Cardiac fibroblast (primary cell): Measurements from ENCODE around the gene NPAS2.

Experiments used
- DNase-seq, 2 donors: peaks; one replicate each; pipeline versions ENCODE4 v3.0.0 to v3.0.0-alpha.2; 2010; ENCODE audit warnings: low read depth in 2 of 2
- H3K4me3 ChIP-seq, 2 donors: replicated peaks in 1 of 2; 1 replicate in 1 of 2; 2 replicates in 1 of 2; pipeline ENCODE4 v1.5.1; 2011; ENCODE audit warnings: low read depth in 2 of 2, low read length in 2 of 2, mild to moderate bottlenecking in 2 of 2, moderate library complexity in 1 of 2
- TF ChIP-seq, protein P1 (sequence below): IDR thresholded peaks from one replicate; pipeline ENCODE4 v1.5.1; 2011; ENCODE audit warnings: low read depth, mild to moderate bottlenecking, low read length, inconsistent platforms

NPAS2 gene

DNA sequence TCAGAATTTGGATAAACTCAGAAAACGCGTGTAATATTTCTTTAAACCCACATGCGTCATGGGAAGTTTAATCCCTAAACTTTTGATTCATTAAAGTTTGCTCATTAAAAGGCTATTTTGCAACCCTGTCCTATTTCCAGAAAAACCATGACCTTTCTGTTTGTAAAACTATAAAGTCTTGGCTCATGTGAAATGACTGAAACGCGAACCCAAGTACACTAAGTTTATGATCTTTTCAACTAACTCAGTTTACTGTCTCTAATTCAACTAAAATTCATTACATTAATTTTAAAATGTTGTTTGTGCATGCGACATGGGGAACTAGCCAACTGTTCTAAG lies 178.3 kb downstream of the NPAS2 start:
- no peak for DNase-seq
- TF ChIP-seq, protein P1, sequence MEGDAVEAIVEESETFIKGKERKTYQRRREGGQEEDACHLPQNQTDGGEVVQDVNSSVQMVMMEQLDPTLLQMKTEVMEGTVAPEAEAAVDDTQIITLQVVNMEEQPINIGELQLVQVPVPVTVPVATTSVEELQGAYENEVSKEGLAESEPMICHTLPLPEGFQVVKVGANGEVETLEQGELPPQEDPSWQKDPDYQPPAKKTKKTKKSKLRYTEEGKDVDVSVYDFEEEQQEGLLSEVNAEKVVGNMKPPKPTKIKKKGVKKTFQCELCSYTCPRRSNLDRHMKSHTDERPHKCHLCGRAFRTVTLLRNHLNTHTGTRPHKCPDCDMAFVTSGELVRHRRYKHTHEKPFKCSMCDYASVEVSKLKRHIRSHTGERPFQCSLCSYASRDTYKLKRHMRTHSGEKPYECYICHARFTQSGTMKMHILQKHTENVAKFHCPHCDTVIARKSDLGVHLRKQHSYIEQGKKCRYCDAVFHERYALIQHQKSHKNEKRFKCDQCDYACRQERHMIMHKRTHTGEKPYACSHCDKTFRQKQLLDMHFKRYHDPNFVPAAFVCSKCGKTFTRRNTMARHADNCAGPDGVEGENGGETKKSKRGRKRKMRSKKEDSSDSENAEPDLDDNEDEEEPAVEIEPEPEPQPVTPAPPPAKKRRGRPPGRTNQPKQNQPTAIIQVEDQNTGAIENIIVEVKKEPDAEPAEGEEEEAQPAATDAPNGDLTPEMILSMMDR, result no peak
- no peak overlapping the region for H3K4me3 ChIP-seq

DNA sequence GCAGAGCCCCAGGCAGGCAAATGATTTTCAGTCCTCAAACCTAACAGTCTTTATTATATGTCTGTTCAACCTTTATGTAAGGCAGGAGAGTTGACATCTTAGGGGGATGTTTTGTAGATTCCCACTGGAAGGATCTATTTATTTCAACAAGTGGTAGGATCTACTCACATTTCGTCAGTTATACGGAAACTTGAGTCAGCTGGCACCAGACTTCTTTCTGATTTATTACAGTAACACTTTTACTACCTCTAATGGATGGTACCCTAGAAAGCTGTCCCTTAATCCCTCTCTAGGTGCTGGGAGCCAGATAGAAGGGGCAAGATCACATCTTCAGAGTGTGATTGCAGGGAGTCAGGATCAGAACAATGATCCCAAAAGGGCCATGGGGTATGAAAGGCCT lies 180.1 kb downstream of the NPAS2 start:
- H3K4me3 ChIP-seq, result no peak overlapping the region
- TF ChIP-seq, protein P1, result no peak
- DNase-seq, result no peak

DNA sequence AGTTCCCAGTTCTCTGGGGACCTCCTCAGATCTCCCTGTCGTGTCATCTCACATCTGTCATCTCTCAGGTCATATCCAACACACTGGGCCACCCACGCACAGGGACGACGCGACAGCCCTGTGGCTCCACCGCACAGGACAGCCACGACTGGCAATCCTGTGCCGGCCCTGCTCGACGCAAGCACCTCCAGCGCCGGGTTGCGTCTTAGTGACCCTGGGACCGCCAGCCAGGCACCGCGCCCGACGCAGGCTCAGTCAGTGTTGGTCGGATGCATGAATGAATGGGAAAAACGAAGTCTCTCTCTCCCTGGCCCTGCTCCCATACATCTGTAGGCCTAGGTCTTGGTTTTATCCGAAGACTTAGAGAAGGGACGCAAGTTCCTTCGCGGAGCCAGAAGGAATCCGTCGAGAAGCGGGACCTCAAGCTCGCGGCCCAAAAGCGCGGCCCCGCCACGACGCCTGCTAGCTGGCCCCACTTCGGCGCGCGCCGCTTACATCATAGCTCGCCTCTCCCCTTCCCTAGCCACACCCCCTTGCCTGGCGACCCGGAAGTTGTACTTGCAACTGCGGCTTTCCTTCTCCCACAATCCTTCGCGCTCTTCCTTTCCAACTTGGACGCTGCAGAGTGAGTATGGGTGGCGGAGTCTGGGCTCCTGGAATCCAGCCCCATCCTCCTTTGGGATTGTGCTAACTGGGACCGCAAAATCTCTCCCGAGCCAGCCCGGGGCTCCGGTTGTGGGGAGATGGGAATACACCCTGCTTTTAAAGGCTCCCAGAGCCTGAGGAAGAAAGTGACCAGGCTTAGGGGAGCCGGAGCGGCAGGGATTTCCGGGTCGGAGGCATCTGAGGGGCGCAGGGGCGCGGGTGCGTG lies 182.0 kb downstream of the NPAS2 start, which contains the start of gene RPL31:
RPL31 (plus strand) TSS at position 599 of the 871 bp plus-strand sequence. CDS start 413 bp downstream, outside the sequence.
- DNase-seq, result peak; percentile 98
- TF ChIP-seq, protein P1, result no peak
- H3K4me3 ChIP-seq, result peak within 1 kb of the TSS; percentile 89 to 92

DNA sequence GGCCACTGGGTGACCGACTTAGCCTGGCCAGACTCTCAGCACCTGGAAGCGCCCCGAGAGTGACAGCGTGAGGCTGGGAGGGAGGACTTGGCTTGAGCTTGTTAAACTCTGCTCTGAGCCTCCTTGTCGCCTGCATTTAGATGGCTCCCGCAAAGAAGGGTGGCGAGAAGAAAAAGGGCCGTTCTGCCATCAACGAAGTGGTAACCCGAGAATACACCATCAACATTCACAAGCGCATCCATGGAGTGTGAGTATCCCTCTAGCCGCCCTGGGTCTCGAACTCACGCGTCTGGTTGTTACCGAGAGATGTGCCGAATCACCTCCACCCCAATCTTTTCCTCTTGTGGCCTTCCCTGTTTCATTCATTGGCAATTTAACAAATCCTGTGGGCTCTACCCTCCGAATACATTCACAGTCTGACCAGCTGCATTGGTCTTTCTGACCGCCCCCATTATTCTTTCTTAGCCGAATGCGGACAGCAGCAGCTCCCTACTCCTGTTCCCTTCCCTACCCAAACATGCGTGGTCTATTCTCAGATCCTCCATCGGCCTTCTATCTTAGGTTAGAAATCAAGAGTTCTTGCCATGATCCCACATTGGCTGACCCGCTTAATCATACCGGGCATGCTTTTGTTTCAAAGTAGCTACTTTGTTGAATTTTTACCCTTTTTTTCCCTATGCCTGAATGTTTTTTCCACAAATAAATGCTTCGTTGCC lies 182.8 kb downstream of the NPAS2 start:
- TF ChIP-seq, protein P1, result no peak
- DNase-seq, result peak; percentile 13 to 33
- H3K4me3 ChIP-seq, result peak overlapping the region; percentile 89 to 92

DNA sequence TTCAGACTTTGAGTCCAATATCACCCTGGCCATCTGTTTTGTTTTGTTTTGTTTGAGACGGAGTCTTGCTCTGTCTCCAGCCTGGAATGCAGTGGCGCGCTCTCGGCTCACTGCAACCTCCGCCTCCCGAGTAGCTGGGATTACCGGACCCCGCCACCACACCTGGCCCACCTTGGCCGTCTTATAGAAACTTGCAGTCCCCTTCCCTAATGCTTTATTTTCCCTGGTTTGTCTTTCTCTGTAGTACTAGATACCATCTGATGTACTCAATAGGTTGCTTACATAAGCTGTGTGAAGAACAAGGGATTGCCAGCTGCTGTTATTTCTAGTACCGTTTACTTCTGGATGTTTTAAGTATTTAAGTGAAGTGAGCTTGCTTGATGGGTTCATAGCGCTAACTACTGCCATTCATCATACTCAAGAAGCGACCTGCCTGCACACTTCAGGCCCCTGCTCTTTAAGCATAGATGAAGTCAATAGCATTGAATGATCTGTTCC lies 183.4 kb downstream of the NPAS2 start:
- peak overlapping the region; percentile 89 to 92 for H3K4me3 ChIP-seq
- peak; percentile 9 to 31 for DNase-seq
- TF ChIP-seq, protein P1, result no peak

DNA sequence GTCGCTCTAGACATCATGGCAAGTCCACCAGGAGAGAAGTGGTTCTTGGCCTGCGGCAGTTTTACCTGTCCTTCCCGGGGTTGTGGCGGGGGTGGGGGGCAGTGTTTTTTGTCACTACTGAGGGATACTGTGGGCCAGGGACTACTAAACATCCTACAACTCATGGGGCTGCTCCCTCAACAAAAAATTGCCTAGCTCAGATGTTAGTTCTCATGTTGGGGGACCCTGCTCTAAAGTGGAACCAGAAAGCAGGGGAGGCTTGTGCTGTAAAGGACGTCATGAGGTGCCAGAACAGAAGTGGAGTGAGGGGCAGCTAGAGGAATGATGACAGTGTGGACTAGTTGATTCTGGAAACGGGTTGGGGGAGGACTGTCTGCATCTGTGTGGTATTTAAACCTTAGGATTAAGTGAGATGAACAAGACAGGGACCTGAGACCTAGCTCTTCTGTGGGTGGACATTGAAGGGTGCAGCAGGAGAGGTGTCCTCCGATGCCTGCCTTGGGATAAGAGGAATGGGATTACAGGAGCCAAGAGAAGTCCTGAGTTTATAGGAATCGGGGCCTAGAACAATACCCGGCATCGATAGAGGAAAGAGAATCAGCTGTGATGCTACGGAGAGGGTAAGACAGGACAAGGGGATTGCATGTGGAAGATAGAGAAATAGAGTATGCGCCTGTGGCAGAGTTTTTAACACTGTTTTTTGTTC lies 184.8 kb downstream of the NPAS2 start:
- DNase-seq, result no peak
- TF ChIP-seq, protein P1, result no peak
- H3K4me3 ChIP-seq, result peak overlapping the region in 1 of 2 donors; percentile 89
